SJCRH30 (cell line): ENCODE results near the gene STK32C. TPM values are rescaled to one million over a fixed set of nuclear protein-coding genes. Genes with fewer than 3 reads are reported as not detected.
"Not testable (repeated sequence)": the region's sequence is repeated elsewhere in the genome, so short reads cannot be mapped to it uniquely, and the experiment has no call there.

Source experiments
- DNase-seq, 2 experiments: peaks; one replicate each; pipeline ENCODE4 v3.0.0-alpha.2; 2015 to 2020
- H3K27ac ChIP-seq: fragments of 250-450 bp; sonication (Bioruptor Pico); 2 replicates; pipeline ENCODE4 v1.5.1; 2020; ENCODE audit warnings: mild to moderate bottlenecking, moderate library complexity
- H3K27me3 ChIP-seq: fragments of 250-450 bp; sonication (Bioruptor Pico); 2 replicates; pipeline ENCODE4 v1.5.1; 2020; ENCODE audit warnings: mild to moderate bottlenecking, moderate library complexity
- H3K36me3 ChIP-seq: fragments of 250-450 bp; sonication (Bioruptor Pico); 2 replicates; pipeline ENCODE4 v1.5.1; 2020; ENCODE audit warnings: mild to moderate bottlenecking, moderate library complexity
- H3K4me1 ChIP-seq: fragments of 250-450 bp; sonication (Bioruptor Pico); 2 replicates; pipeline ENCODE4 v1.5.1; 2020; ENCODE audit warnings: mild to moderate bottlenecking, moderate library complexity
- H3K4me3 ChIP-seq: fragments of 250-450 bp; sonication (Bioruptor Pico); 2 replicates; pipeline ENCODE4 v1.5.1; 2020; ENCODE audit warnings: mild to moderate bottlenecking, moderate library complexity
- H3K9me3 ChIP-seq: fragments of 250-450 bp; sonication (Bioruptor Pico); replicated peaks from 2 replicates; pipeline ENCODE4 v1.5.1; 2020; ENCODE audit warnings: mild to moderate bottlenecking, moderate library complexity
- total RNA-seq: library from RNA; depleted of rRNA; stranded (reverse); fragments of >200 nt; shearing (Covaris generic); gene quantifications from 2 replicates; pipeline ENCODE4 v1.2.3, GENCODE V29; 2014

STK32C gene
- total RNA-seq, 1 experiment from 2014 or later = 4.2 TPM

DNA sequence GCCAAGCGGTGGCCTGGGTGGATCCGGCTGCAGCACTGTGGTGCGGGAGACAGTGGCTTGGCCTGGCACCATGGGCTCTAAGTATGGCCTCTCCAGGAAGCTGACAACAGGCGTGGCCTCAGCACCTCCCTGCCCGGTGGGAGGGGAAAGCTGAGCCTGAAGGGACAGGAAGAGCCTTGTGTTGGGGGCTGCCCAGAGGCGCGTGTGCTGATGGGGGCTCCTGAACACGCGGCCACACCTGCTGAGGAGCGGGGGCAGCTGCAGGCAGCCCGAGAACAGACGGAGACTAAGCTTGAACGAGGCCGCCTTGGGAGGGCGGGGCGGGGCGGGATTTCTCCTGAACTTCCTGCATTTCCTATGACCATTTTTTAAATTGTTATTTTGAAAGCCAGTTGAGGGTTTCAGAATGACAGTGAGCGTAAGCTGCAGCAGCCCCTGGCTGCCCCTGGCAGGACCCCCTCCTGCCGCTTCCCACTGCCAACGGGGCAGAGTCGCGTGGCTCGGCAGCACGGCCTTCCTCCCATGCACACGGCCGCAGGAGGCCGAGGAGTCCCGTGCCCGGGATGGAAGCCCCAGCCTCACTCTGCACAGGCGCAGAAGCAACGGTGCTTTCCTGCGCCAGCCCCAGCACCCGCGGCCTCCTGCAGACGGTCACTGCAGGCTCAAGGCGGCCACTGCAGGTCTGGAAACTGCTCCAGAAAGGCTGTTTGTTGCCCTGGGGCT, 77.8 kb downstream of the STK32C start:
- DNase-seq = peak; percentile 43 to 62
- Histone ChIP-seq H3K4me3 (peak overlapping the region; percentile 31; the same call in 1 of the 2 replicates), H3K27me3 (no peaks in the 10 kb centered on the region), H3K9me3 (no peaks in the 10 kb centered on the region), H3K4me1 (peaks cover 2% of the 10 kb centered on the region; the same call in 1 of the 2 replicates), H3K27ac (no peak overlapping the region), H3K36me3 (no peaks in the 10 kb centered on the region)

DNA sequence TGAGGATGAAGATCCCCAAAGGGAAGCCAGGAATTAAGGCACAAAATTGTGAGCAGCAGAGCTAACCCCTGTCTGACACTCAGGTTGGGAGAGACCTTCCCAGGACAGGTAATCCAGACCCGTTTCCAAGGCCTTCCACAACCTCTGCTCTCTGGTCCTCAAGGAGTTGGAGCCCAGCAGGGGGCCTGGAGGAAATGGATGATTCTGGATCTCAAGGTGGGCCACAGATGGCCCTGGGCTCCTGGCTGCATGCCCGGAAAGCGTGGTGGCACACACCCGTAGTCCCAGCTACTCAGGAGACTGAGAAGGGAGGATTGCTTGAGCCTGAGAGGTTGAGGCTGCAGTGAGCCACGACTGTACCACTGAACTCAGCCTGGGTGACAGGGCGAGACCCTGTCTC, 78.7 kb downstream of the STK32C start:
- DNase-seq = no peak
- Histone ChIP-seq H3K36me3 (no peaks in the 10 kb centered on the region), H3K9me3 (no peaks in the 10 kb centered on the region), H3K27ac (no peak overlapping the region), H3K27me3 (no peaks in the 10 kb centered on the region), H3K4me1 (peaks cover 2% of the 10 kb centered on the region; the same call in 1 of the 2 replicates), H3K4me3 (no peak overlapping the region)

DNA sequence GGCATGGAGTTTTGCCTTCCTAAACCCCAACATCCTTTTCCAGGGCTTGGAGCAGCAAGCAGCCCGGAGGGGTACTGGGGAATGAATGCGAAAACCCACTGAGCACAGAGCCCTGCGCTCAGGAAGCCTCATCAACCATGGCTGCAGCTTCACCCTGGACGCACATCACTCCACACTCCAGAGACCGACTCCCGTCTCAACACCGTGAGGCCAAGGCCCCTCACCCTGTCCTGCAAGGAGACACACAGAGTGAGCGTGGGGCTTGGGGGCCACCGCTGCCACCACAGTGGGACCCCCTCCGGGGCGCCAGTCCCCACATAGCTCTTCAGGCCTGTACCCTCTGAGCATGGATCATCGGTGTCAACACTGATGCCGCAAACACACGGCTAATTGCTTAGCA, 79.1 kb downstream of the STK32C start:
- Histone ChIP-seq H3K4me1 (no peaks in the 10 kb centered on the region; the same call in 1 of the 2 replicates), H3K27me3 (no peaks in the 10 kb centered on the region), H3K9me3 (no peaks in the 10 kb centered on the region), H3K4me3 (no peak overlapping the region), H3K27ac (no peak overlapping the region), H3K36me3 (no peaks in the 10 kb centered on the region)
- DNase-seq = no peak

DNA sequence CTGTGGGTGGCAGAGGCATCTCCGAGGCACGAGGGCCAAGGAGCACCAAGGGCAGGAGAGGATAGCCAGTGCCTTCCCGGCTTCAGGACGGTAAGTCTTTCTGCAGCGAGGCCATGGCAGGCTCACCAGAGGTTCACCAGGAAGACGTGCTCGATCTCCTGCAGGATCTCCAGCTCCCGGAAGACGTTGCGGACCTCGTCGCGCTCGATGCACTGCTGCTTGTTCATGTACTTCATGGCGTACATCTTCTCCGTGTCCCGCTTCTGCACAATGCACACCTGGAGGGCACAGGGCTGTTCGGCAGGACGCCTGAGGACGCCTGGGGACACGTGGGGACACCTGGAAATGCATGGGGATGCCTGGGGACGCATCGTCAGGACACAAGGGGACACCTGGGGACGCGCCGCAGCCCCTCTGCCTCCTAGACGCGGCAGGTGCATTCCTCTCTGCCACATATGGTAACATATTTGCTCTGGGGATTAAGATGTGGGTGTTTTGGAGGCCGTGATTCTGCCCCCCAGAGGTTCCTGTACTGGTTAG, 79.8 kb downstream of the STK32C start:
- Histone ChIP-seq H3K36me3 (no peaks in the 10 kb centered on the region), H3K4me1 (no peaks in the 10 kb centered on the region), H3K9me3 (no peaks in the 10 kb centered on the region), H3K4me3 (no peak overlapping the region), H3K27ac (no peak overlapping the region), H3K27me3 (no peaks in the 10 kb centered on the region)
- DNase-seq = no peak

DNA sequence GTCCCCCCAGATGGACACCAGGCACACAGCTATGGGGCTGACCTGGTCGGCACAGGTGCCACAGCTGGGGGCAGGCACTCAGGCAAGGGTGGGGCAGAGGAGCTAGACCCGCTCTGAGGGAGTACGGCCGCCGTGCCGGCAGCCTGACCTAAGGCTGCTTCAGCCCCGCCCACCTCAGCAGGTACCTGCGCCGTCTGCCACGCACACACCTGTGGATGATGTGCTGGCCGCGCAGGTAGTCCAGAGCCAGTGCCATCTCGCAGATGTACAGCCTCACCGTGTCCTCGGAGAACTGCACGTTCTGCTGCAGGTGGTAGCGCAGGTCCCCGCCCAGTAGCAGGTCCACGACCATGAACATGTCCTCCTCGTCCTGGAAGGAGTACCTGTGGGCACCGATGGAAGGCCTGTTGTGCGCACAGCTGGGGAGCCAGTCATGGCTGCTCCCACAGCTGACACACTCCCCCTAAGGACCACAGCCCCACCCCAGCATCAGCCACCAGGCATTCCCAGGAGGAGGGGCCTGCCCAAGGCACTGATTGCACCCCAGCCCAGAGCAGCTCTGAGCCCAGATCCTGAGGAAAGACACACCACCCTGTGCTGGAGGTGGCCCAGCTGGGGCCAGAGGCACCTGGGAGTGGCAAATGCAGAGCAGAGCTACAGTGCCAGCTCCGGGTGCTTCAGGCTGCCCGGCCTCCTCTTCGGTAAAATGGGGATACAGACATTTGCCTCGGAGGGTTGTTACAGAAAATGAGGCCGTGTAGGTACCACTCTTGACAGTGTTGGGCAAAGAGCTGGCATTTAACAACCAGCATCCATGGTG, 81.0 kb downstream of the STK32C start:
- H3K4me3 ChIP-seq = no peak overlapping the region
- no peak overlapping the region for H3K27ac ChIP-seq
- no peaks in the 10 kb centered on the region for H3K27me3 ChIP-seq
- H3K9me3 ChIP-seq = no peaks in the 10 kb centered on the region
- H3K36me3 ChIP-seq = no peaks in the 10 kb centered on the region
- H3K4me1 ChIP-seq = no peaks in the 10 kb centered on the region
- DNase-seq = no peak

DNA sequence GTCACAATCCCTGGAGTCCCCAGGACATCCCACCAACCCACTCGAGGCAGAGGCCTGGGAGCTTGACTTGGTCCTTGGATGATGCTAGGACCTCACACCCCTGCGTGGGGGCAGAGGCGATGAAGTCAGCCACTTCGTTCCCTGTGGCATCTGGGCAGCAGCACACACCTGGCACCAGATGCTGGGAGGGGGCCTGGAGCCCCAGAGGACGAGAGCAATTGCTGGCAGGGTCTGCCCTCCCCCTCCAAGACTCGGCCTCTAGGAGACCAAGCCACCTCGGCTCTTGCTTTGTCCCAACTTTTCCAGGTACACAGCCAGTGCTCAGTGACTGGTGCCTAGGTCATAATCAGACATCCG, 81.9 kb downstream of the STK32C start:
- Histone ChIP-seq H3K27ac (no peak overlapping the region), H3K36me3 (no peaks in the 10 kb centered on the region), H3K4me3 (no peak overlapping the region), H3K4me1 (no peaks in the 10 kb centered on the region), H3K9me3 (no peaks in the 10 kb centered on the region), H3K27me3 (no peaks in the 10 kb centered on the region)
- no peak for DNase-seq

DNA sequence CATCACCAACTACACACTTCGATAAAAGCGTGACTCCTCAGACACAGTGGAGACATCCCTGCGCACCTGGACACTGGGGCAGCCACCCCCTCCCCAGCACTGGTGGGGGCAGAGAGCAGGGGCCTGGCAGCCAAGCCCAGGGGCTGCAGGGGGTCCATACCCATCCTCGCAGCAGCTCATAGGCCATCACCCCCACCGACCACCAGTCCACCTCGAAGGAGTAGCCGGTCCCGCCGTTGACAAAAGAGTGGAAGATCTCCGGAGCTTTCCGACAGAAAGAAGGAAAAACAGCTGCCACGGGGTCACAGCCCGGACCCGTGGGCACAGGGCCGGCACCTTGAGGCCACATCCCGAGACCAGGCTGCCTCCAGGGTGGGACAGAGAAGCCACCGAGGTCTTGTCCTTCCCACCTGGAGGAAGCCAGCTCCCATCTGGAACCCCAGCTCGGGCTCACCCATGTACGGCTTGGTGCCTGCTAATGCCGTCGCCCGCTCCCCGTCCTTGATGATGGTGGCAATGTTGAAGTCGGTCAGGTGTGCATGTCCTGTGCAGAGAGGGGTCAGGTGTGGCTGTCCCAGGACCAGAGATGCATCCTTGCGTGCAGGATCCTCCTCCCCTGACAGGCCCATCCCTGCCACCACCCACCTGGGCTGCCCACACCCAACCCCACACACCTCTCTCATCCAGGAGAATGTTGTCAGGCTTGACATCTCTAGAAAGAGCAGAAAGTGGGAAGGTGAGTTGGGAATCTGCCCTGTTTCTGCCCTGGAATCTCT, 82.5 kb downstream of the STK32C start:
- Histone ChIP-seq H3K27ac (no peak overlapping the region), H3K4me3 (no peak overlapping the region), H3K27me3 (no peaks in the 10 kb centered on the region), H3K4me1 (no peaks in the 10 kb centered on the region), H3K36me3 (no peaks in the 10 kb centered on the region), H3K9me3 (no peaks in the 10 kb centered on the region)
- DNase-seq = no peak

DNA sequence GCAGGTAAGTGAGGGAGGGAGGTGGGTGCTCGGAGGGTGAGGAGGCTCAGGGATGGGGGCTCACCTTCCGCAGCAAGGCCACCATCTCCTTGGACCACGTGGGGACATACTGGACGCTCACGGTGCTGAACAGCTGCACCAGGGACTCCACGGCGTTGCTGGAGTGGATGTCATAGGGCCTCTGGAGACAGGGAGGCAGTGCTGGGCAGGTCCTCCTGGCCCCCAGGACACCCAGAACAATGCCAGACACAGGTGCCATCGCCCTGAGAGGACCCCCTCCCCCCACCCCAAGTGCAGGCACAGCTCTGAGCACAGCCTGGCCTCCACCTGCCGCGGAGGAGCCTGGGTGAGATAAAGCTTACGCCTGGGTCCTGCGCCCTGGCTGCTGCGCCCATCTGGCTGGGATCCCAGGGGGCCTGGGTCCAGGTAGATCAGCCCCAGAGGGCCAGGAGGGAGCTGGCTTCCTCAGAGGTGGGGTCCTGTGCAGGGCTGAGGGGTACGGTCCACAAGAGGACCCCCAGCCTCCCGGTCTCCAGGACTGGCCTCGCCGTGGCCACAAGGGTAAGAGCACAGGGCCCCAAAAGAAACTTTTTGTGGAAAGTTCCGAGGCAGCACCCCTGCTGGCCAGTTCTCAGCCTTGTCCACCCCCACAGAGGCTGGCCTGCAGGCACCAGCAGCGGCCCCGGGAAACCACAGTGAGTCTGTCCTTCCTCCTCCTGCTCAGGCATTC, 83.2 kb downstream of the STK32C start:
- H3K9me3 ChIP-seq = no peaks in the 10 kb centered on the region
- no peak overlapping the region for H3K27ac ChIP-seq
- DNase-seq = no peak
- H3K4me3 ChIP-seq = no peak overlapping the region
- no peaks in the 10 kb centered on the region for H3K36me3 ChIP-seq
- no peaks in the 10 kb centered on the region for H3K27me3 ChIP-seq
- H3K4me1 ChIP-seq = no peaks in the 10 kb centered on the region

DNA sequence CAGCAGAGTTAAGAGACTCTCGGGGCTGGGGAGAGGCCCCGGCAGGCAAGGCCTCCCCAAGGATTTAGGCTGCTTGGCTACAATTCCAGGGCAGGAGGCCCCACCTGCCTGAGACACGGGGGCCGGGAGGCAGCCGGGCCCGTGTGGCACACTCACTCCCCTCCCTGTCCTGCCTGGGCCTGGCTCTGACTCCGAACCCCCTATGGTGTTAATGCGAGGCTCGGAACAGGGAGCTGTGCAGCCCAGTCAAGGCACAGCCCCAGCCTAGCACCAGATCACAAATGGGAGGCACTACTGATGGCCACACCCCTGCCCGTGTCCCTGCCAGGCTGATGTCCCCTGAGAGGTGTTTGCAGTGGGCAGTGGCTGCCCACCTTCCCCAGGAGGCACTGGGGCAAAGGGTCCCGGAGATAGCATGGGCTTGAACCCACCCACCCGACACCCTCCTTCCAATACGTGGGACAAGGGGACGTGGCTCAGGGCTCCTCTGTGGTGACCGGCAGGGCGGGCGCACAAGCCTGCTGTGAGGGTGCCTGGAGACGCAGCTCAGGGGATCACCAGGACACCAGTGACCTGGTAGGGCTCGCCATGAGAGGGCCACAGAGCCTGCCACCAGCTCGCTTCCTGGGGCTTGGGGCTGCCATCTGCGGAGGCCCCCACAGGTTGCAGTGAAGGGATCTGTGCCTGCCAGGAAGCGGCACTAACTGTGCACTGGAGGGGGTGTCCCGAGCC, 84.0 kb downstream of the STK32C start:
- Histone ChIP-seq H3K27me3 (no peaks in the 10 kb centered on the region), H3K4me3 (no peak overlapping the region), H3K27ac (no peak overlapping the region), H3K4me1 (no peaks in the 10 kb centered on the region), H3K36me3 (no peaks in the 10 kb centered on the region), H3K9me3 (no peaks in the 10 kb centered on the region)
- DNase-seq = no peak

DNA sequence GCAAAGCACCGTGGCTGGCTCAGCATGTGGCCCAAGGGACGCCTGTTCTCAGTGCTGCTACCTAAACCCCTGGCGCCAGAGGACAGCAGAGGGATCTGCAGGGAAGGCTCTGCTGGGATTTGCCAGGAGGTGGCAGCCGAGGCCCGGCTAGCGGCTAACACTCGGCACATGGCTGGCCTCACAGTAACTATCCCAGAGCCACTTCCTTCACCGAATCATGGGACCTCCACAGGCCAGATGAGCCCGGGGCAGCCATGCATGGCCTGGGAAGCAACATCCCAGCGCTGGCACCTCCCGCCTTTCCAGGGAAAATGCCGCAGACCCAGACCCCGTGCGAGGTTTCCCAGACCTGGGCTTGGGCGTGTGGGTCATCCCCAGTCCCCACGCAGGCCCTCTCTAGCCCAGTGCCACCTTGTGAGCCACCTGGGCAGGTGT, 84.6 kb downstream of the STK32C start:
- no peaks in the 10 kb centered on the region for H3K27me3 ChIP-seq
- no peak overlapping the region for H3K27ac ChIP-seq
- no peaks in the 10 kb centered on the region for H3K36me3 ChIP-seq
- no peaks in the 10 kb centered on the region for H3K9me3 ChIP-seq
- peak; percentile 57 to 66 for DNase-seq
- no peak overlapping the region for H3K4me3 ChIP-seq
- no peaks in the 10 kb centered on the region for H3K4me1 ChIP-seq

DNA sequence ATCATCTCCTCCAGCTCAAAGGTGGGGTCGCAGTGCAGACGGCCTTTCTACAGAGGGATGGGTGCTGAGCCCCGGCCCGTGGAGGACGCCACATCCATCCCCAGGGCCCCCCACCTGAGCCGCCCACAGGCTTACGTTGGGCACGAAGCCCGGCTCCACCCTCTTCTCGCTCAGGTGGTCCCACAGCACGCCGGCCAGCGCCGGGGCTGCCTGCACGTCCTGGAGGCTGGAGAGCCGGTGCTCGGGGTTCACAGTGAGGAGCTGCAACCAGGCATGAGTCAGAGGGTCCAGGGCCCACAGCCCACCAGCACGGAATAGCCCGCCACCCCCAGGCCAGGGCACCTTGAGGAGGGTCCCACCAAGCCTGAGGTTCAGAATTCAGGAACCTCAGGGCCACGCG, 85.0 kb downstream of the STK32C start:
- Histone ChIP-seq H3K36me3 (no peaks in the 10 kb centered on the region), H3K27me3 (no peaks in the 10 kb centered on the region), H3K27ac (no peak overlapping the region), H3K4me1 (no peaks in the 10 kb centered on the region), H3K4me3 (no peak overlapping the region), H3K9me3 (no peaks in the 10 kb centered on the region)
- DNase-seq = no peak

DNA sequence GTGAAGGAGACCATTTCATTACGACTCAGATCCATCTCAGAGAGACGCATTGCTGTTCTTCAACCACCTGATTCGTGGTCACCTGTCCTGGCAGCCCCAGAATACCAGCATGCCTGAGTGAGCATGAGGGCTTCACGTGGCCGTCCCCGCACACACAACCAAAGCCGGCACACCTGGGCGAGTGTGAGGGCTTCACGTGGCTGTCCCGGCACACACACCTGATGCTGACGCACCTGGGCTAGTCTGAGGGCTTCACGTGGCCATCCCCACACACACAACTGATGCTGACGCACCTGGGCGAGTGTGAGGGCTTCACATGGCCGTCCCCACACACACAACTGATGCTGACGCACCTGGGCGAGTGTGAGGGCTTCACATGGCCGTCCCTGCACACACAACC, 86.8 kb downstream of the STK32C start:
- H3K27me3 ChIP-seq, H3K9me3 ChIP-seq, H3K27ac ChIP-seq, H3K36me3 ChIP-seq, DNase-seq, H3K4me3 ChIP-seq, H3K4me1 ChIP-seq: not testable (repeated sequence)

DNA sequence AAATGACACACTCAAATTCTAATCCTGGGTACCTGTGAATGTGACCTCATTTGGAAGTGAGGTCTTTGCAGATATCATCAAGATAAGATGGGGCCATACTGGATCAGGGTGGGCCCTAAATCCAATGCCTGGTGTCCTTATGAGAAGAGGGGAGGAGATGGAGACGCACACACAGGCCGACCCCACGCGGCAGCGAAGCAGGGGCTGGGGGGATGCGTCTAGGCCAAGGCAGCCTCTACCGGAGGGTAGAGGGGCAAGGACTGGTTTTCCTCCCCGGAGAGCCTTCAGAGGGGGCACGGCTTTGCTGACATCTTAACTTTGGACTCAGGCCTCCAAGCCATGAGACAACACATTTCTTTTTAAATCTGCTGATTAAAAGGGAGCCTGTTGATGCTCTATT, 87.7 kb downstream of the STK32C start:
- no peak for DNase-seq
- H3K4me1 ChIP-seq = no peaks in the 10 kb centered on the region
- H3K9me3 ChIP-seq = no peaks in the 10 kb centered on the region
- no peak overlapping the region for H3K4me3 ChIP-seq
- no peaks in the 10 kb centered on the region for H3K27me3 ChIP-seq
- no peaks in the 10 kb centered on the region for H3K36me3 ChIP-seq
- H3K27ac ChIP-seq = no peak overlapping the region

DNA sequence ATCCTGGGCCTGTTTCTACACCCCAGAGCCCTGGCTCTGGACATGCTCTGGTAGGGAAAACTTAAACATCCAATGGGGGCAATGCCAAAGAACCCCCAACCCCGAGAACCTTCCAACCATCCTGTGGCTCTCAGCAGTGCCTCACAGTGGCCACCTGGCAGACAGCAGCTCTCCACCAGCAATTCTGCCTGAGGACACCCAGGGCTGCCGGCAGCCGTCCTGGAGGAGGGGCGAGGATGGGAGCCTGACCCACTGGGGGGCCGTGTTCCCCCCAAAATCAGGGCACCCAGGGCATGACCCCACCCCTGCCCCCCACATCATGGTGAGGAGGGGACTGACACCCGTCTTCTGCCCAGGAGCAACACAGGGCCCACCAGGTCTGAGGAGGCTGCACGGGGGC, 88.3 kb downstream of the STK32C start:
- no peak overlapping the region for H3K27ac ChIP-seq
- no peak for DNase-seq
- H3K4me1 ChIP-seq = no peaks in the 10 kb centered on the region
- H3K36me3 ChIP-seq = no peaks in the 10 kb centered on the region
- no peaks in the 10 kb centered on the region for H3K9me3 ChIP-seq
- no peak overlapping the region for H3K4me3 ChIP-seq
- no peaks in the 10 kb centered on the region for H3K27me3 ChIP-seq
